ENCODE measurements around the gene RIC8A. TPM values are rescaled to one million over a fixed set of nuclear protein-coding genes. Genes with fewer than 3 reads are reported as not detected.

Gene RIC8A
- polyA plus RNA-seq, 1 donor from 2014 or later: 128 TPM

Other genes starting within 250 kb of the RIC8A start
- gene SCGB1C1, start 14.6 kb upstream of the RIC8A start, polyA plus RNA-seq: not detected in 2 replicates
- gene BET1L, start 309 bp upstream of the RIC8A start, polyA plus RNA-seq: 6.7 and 7.6 TPM in 2 replicates
- 32.9 and 38.8 TPM in 2 replicates for gene SIRT3, start 28.6 kb downstream of the RIC8A start, polyA plus RNA-seq
- gene PSMD13, start 29.3 kb downstream of the RIC8A start, polyA plus RNA-seq: 174 and 183 TPM in 2 replicates
- gene NLRP6, start 70.7 kb downstream of the RIC8A start, polyA plus RNA-seq: not detected in 2 replicates
- gene PGGHG, start 81.4 kb downstream of the RIC8A start, polyA plus RNA-seq: 2.1 and 6.0 TPM in 2 replicates
- not detected in 2 replicates for gene IFITM5, start 91.8 kb downstream of the RIC8A start, polyA plus RNA-seq
- 2.3 TPM in 1 of 2 replicates, not detected in the other for gene IFITM2, start 100.1 kb downstream of the RIC8A start, polyA plus RNA-seq
- 0.35 TPM in 1 of 2 replicates, not detected in the other for gene IFITM1, start 106.3 kb downstream of the RIC8A start, polyA plus RNA-seq
- not detected in 2 replicates for gene IFITM3, start 113.2 kb downstream of the RIC8A start, polyA plus RNA-seq
- 440 and 478 TPM in 2 replicates for gene B4GALNT4, start 161.8 kb downstream of the RIC8A start, polyA plus RNA-seq
- not detected in 2 replicates for gene PKP3, start 186.5 kb downstream of the RIC8A start, polyA plus RNA-seq
- gene SIGIRR, start 207.3 kb downstream of the RIC8A start, polyA plus RNA-seq: 1.6 and 5.6 TPM in 2 replicates
- not detected in 2 replicates for gene ANO9, start 234.3 kb downstream of the RIC8A start, polyA plus RNA-seq
- 39.1 and 54.3 TPM in 2 replicates for gene PTDSS2, start 242.6 kb downstream of the RIC8A start, polyA plus RNA-seq